Chondrocyte (in vitro differentiated cells): ENCODE data around the gene DST. TPM values are rescaled to one million over a fixed set of nuclear protein-coding genes. Genes with fewer than 3 reads are reported as not detected.

Source experiments
- DNase-seq: peaks from one replicate; pipeline ENCODE4 v3.0.0; 2021; ENCODE audit warnings: mixed read lengths, low spot score
- H3K27ac Mint-ChIP-seq: one replicate; pipeline ENCODE4 v1.8.0; 2021; ENCODE audit warnings: mild to moderate bottlenecking, moderate library complexity, mixed read lengths; ENCODE audit not compliant: unreplicated experiment
- H3K27me3 Mint-ChIP-seq: 2 replicates; pipeline ENCODE4 v1.8.0; 2021; ENCODE audit warnings: low read depth, mixed read lengths
- H3K36me3 Mint-ChIP-seq: 2 replicates; pipeline ENCODE4 v1.8.0; 2021; ENCODE audit warnings: low read depth, mixed read lengths
- H3K4me1 Mint-ChIP-seq: 2 replicates; pipeline ENCODE4 v1.8.0; 2021; ENCODE audit warnings: low read depth, mild to moderate bottlenecking, mixed read lengths
- H3K4me3 Mint-ChIP-seq: one replicate; pipeline ENCODE4 v1.8.0; 2021; ENCODE audit warnings: mild to moderate bottlenecking, moderate library complexity, mixed read lengths; ENCODE audit not compliant: unreplicated experiment
- H3K9me3 Mint-ChIP-seq: 2 replicates; pipeline ENCODE4 v1.8.0; 2021; ENCODE audit warnings: low read depth, mixed read lengths
- total RNA-seq: library from RNA; stranded (reverse); gene quantifications from 3 replicates; pipeline ENCODE4 v1.2.1, GENCODE V29; 2021
- TF ChIP-seq, protein P1 (sequence below): fragments of 200-600 bp; sonication (generic); IDR thresholded peaks from 2 replicates; pipeline ENCODE4 v1.5.0; 2021; ENCODE audit warnings: antibody characterized with exemption, mild to moderate bottlenecking, moderate library complexity

DST gene
- total RNA-seq, 1 donor from 2014 or later, result 168 TPM

DNA sequence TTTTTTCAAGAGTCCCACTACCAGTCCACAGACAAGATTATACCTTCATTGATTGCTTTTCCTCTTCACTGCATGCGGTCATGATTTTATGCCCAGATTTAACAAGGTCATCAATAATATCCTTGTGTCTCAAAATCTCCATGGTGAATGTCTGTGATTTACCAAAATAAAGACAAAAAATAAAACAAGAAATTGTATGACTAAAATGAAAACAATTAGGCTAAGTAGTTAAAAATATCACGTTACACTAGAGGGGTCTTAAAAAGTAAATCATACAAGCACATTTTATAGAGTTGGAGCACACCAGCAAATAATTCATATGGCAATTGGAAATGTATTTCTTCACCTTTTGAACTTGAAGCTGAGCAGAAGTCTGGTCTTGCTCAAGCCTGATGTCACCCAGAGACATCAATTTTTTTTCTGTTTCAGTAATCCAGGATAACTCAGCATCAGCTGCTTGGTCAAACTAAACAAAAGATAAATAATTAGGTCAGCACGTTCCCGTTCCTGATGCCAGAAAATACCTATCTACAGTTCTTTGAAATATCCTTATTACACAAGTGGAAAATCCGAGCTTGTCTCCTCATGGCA is 125.4 kb downstream of the DST start:
- TF ChIP-seq, protein P1, sequence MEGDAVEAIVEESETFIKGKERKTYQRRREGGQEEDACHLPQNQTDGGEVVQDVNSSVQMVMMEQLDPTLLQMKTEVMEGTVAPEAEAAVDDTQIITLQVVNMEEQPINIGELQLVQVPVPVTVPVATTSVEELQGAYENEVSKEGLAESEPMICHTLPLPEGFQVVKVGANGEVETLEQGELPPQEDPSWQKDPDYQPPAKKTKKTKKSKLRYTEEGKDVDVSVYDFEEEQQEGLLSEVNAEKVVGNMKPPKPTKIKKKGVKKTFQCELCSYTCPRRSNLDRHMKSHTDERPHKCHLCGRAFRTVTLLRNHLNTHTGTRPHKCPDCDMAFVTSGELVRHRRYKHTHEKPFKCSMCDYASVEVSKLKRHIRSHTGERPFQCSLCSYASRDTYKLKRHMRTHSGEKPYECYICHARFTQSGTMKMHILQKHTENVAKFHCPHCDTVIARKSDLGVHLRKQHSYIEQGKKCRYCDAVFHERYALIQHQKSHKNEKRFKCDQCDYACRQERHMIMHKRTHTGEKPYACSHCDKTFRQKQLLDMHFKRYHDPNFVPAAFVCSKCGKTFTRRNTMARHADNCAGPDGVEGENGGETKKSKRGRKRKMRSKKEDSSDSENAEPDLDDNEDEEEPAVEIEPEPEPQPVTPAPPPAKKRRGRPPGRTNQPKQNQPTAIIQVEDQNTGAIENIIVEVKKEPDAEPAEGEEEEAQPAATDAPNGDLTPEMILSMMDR, result no peak
- Mint-ChIP-seq H3K4me3 (no peak overlapping the region), H3K9me3 (peaks cover 6% of the 10 kb centered on the region), H3K4me1 (peaks cover 42% of the 10 kb centered on the region), H3K36me3 (peaks cover 16% of the 10 kb centered on the region), H3K27ac (peak overlapping the region; percentile 8), H3K27me3 (no peaks in the 10 kb centered on the region)
- DNase-seq, result no peak

DNA sequence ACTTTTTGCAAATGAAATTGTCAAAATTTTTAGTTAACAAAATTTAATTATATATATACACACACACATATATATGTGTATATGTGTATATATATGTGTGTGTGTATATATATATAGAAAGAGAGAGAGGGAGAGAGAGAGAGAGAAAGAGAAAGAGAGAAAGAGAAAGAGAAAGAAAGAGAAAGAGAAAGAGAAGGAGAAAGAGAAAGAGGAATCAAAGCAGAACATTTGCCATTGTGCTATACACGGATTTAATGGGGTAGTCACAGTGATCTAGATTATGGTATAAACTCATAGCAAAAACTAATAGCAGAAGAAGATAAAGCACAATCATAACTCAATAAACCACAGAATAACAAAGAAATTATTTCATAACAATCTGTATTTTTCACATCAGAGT is 126.7 kb downstream of the DST start:
- Mint-ChIP-seq H3K4me1 (peaks cover 36% of the 10 kb centered on the region), H3K36me3 (peaks cover 16% of the 10 kb centered on the region), H3K27me3 (no peaks in the 10 kb centered on the region), H3K4me3 (no peak overlapping the region), H3K27ac (no peak overlapping the region), H3K9me3 (peaks cover 6% of the 10 kb centered on the region)
- TF ChIP-seq, protein P1, result no peak
- no peak for DNase-seq

DNA sequence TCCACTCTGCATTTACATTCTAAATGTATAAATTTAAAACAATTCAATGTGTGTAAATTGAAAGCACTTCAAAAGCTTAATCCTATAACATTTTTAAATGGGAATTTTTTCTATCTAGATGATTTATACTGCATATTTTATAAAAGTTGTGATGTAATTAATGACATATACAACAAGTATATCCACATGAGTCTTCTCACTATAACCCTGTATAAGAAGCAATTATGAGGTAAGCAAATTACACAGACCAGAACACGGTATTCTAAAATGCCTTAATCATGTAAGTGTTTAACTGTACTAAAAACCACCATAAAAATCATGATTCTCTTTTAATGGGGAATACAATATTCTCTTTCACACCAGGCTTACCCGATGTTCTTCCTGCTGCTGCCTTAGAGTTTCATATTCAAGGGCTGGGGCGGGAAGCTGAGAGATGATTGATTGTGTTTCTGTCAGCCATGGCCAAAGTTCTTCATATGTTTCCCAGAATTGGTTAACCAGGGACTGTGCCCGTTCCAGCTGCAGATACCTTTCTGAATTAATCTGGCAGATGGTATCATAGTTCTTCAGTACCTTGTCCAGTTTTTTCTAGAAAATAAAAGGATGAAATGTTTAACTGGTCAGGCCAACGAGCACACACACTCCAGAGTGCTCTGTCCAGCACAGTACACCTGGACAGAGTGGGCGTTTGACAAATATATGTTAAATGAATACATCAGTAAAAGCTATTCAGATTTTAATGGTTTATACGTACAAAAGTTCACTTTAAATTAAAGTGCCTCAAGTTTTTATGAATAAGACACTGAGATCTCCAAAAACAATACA is 127.4 kb downstream of the DST start:
- Mint-ChIP-seq H3K27me3 (no peaks in the 10 kb centered on the region), H3K4me1 (peaks cover 35% of the 10 kb centered on the region), H3K27ac (no peak overlapping the region), H3K36me3 (peaks cover 17% of the 10 kb centered on the region), H3K9me3 (peaks cover 6% of the 10 kb centered on the region), H3K4me3 (no peak overlapping the region)
- DNase-seq, result no peak
- TF ChIP-seq, protein P1, result no peak

DNA sequence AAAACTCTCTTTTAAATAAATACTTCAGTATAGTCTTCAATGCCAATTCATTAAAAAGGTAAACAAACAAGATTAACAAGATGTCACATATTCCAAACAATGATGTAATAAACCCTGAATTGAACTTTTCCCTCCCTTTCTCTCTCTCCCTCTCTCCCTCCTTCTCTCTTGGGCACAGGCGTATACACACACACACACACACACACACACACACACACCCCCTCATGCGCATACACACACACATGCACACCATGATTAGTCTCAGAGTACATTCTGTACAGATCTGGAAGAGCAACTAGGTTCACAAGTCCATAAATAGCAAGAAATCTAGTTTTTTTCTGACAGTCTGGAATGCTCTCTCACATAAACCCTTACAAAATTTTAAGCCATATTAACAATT is 128.3 kb downstream of the DST start:
- Mint-ChIP-seq H3K27me3 (no peaks in the 10 kb centered on the region), H3K4me3 (no peak overlapping the region), H3K27ac (peak overlapping the region; percentile 45), H3K9me3 (no peaks in the 10 kb centered on the region), H3K4me1 (peaks cover 29% of the 10 kb centered on the region), H3K36me3 (peaks cover 13% of the 10 kb centered on the region)
- no peak for DNase-seq
- TF ChIP-seq, protein P1, result no peak

DNA sequence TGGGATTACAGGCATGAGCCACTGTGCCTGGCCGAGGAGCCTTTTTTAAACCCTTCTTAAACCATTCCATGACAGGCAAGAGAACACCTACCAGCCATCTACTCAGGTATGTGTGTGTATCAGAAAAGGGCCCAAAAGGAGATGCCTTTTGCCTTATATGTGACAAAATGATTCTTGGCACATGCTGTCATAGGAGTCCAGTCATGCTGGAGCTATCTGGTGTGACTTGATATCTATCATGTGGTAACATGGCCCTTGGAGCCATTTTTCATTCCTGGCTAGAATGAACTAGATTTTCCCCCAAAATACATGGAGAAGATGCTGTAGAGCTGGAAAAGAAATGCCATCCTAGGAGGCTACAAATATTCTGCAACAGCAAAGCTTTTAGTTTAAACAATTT is 129.1 kb downstream of the DST start:
- H3K36me3 Mint-ChIP-seq, result peaks cover 13% of the 10 kb centered on the region
- TF ChIP-seq, protein P1, result no peak
- H3K27ac Mint-ChIP-seq, result no peak overlapping the region
- H3K9me3 Mint-ChIP-seq, result no peaks in the 10 kb centered on the region
- peaks cover 29% of the 10 kb centered on the region for H3K4me1 Mint-ChIP-seq
- H3K27me3 Mint-ChIP-seq, result no peaks in the 10 kb centered on the region
- H3K4me3 Mint-ChIP-seq, result no peak overlapping the region
- DNase-seq, result no peak
